Measurements from ENCODE around the gene CDH7.

Gene CDH7
- total RNA-seq, result 0 to 0.08 (median 0) reads per million in 4 donors

GRCh38 chr18:65750389-65751154 lies at the start of gene CDH7:
Gene CDH7 (plus strand): TSS chr18:65751012. CDS start chr18:65762843, 11,831 bp downstream.
- no peak for DNase-seq

GRCh38 chr18:65704046-65704445 lies 46.8 kb upstream of the CDH7 start:
- DNase-seq, result no peak

- DNase-seq, result no peak
Observed at GRCh38 chr18:65706646-65707045, 44.2 kb upstream of the CDH7 start.

GRCh38 chr18:65711493-65711892 lies 39.3 kb upstream of the CDH7 start:
- DNase-seq, result no peak

- no peak for DNase-seq
Observed at GRCh38 chr18:65721619-65722018, 29.2 kb upstream of the CDH7 start.

- no peak for DNase-seq
Observed at GRCh38 chr18:65725251-65726050, 25.4 kb upstream of the CDH7 start.

GRCh38 chr18:65735155-65735554 lies 15.7 kb upstream of the CDH7 start:
- no peak for DNase-seq

- DNase-seq, result no peak
Observed at GRCh38 chr18:65737471-65737955, 13.3 kb upstream of the CDH7 start.

- DNase-seq, result no peak
Observed at GRCh38 chr18:65746936-65747335, 3.9 kb upstream of the CDH7 start.

- no peak for DNase-seq
Observed at GRCh38 chr18:65748321-65748720, 2.5 kb upstream of the CDH7 start.

- no peak for DNase-seq
Observed at GRCh38 chr18:65749841-65750240, 971 bp upstream of the CDH7 start.

GRCh38 chr18:65751155-65752085 lies 608 bp downstream of the CDH7 start:
- no peak for DNase-seq

GRCh38 chr18:65752625-65753325 lies 2.0 kb downstream of the CDH7 start:
- DNase-seq, result no peak

GRCh38 chr18:65753520-65753919 lies 2.7 kb downstream of the CDH7 start:
- DNase-seq, result no peak

GRCh38 chr18:65754121-65754520 lies 3.3 kb downstream of the CDH7 start:
- no peak for DNase-seq

GRCh38 chr18:65755616-65756015 lies 4.8 kb downstream of the CDH7 start:
- no peak for DNase-seq

GRCh38 chr18:65760457-65760856 lies 9.6 kb downstream of the CDH7 start:
- no peak for DNase-seq

GRCh38 chr18:65761636-65762295 lies 11.0 kb downstream of the CDH7 start:
- no peak for DNase-seq

- DNase-seq, result no peak
Observed at GRCh38 chr18:65762556-65762955, 11.7 kb downstream of the CDH7 start.

- DNase-seq, result no peak
Observed at GRCh38 chr18:65767406-65767805, 16.6 kb downstream of the CDH7 start.

GRCh38 chr18:65768120-65768778 lies 17.4 kb downstream of the CDH7 start:
- no peak for DNase-seq
